Measurements from ENCODE around the gene NTF3.

NTF3 gene

DNA sequence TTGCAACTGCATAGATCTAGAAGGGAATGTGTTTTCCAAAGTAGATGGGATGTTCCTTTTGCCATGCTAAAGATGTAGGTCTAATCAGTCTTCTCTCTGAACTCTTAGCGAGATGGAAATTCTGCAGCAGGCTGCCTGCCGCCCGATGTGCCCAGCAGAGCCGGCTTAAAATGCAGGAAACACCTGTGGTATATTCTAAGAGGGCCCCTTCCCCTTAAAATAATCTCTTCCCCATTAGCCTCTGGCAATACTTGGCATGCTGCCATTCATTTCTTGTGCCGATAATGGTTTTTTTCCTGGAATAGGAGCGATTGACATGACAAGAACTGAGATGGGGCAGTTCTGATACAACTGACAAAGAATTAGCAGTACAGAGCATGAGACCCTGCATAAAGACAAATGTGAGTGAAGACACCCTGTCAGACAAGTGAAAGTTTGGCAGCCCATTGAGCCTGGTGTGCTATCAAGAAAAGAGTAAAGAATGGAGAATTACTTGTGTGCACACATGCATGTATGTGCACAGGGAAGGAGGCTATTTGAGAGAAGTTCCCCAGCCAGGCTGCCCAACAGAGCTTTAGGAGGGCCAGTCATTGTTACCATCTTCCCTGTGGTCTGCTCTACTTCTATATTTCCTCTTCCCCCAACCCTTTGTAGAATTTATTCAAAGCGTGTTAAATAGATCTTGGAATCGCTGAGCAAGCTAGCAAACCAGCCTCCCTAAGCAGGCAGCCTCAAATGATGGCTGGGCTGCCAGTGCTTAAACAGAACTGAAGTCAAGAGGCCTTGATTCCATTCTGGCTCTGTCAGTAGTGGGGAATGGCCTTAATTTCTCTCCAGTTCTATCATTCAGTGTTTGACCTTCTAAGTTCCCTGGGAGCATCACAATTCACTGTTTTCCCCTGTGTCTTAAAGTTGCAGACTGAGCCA, 29.6 kb upstream of the NTF3 start:
- H3K36me3 ChIP-seq (ENCODE audit: control insufficient read depth, insufficient read depth, low read length), result no peaks in the 10 kb centered on the region
- no peak for DNase-seq
- H3K4me1 ChIP-seq (ENCODE audit: control insufficient read depth, insufficient read depth, low read length, poor library complexity, severe bottlenecking), result no peaks in the 10 kb centered on the region
- no peak overlapping the region for H3K27ac ChIP-seq (ENCODE audit: insufficient read depth, low read length, poor library complexity, severe bottlenecking)
- no peaks in the 10 kb centered on the region for H3K9me3 ChIP-seq (ENCODE audit: control insufficient read depth, low read length)
- no peak overlapping the region for H3K4me3 ChIP-seq (ENCODE audit: insufficient read depth, low read depth, low read length, poor library complexity, severe bottlenecking)
- no peaks in the 10 kb centered on the region for H3K27me3 ChIP-seq (replicated peaks; ENCODE audit: control insufficient read depth, insufficient read depth, low read length, poor library complexity, severe bottlenecking)

DNA sequence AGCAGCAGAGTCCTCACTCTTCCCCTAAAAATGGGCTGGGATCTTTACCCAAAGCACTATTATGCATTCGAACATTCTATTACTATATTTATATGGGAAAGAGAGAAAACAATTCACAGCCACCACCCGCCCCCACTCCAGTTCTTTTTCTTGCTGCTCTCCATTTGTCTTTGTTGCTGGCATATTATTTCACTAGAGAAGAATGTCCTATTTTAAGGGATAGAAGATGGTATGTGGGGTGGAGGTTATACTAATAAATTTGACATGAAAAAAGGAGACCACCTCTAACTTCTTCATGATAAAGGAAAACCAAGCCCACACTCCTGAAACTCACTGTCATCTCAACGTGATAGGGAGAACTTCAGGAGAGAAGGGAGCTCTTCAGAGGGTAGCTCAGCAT, 28.5 kb upstream of the NTF3 start:
- no peaks in the 10 kb centered on the region for H3K9me3 ChIP-seq (ENCODE audit: control insufficient read depth, low read length)
- H3K27me3 ChIP-seq (replicated peaks; ENCODE audit: control insufficient read depth, insufficient read depth, low read length, poor library complexity, severe bottlenecking), result no peaks in the 10 kb centered on the region
- no peak overlapping the region for H3K27ac ChIP-seq (ENCODE audit: insufficient read depth, low read length, poor library complexity, severe bottlenecking)
- no peak overlapping the region for H3K4me3 ChIP-seq (ENCODE audit: insufficient read depth, low read depth, low read length, poor library complexity, severe bottlenecking)
- no peaks in the 10 kb centered on the region for H3K36me3 ChIP-seq (ENCODE audit: control insufficient read depth, insufficient read depth, low read length)
- no peak for DNase-seq
- no peaks in the 10 kb centered on the region for H3K4me1 ChIP-seq (ENCODE audit: control insufficient read depth, insufficient read depth, low read length, poor library complexity, severe bottlenecking)

DNA sequence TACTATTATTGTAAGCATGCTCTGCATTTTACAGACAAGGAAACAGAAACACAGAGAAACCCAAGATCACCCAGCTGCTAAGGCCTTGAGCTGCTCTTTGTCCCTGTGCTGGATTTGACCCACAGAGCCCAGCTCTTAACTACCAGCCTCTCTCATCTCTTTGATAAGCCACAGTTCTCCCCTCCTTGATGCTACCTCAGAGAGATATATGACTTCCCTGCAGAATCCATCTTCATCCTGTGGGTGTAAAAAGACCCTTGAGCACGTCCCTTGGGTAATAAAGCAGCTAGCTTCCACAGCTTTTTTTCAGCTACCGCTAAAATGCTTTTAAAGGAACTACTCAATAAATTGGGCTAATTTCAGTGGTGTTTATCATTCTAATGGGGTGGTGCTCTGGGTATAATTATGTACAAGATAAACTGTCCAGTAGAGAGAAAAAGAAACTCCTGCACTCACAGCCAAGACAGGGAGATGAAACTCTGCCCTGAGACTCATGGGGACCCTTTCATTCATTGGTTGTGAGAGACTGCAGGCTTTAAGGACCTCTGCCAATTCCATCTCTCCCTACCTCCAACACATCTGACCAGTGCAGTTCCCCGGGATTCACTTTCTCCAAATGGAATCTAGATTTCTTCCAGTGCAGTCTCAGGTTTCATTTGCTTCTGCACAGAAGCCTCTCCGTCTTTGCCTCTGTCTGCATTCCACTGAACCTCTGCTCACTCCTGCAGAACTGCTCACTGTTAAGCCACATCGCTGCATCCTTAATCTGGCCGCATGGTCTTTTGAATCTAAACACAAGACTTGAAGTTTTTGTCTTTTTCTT, 24.7 kb upstream of the NTF3 start:
- H3K27ac ChIP-seq (ENCODE audit: insufficient read depth, low read length, poor library complexity, severe bottlenecking), result no peak overlapping the region
- DNase-seq, result no peak
- H3K4me1 ChIP-seq (ENCODE audit: control insufficient read depth, insufficient read depth, low read length, poor library complexity, severe bottlenecking), result no peaks in the 10 kb centered on the region
- H3K9me3 ChIP-seq (ENCODE audit: control insufficient read depth, low read length), result no peaks in the 10 kb centered on the region
- H3K27me3 ChIP-seq (replicated peaks; ENCODE audit: control insufficient read depth, insufficient read depth, low read length, poor library complexity, severe bottlenecking), result no peaks in the 10 kb centered on the region
- H3K4me3 ChIP-seq (ENCODE audit: insufficient read depth, low read depth, low read length, poor library complexity, severe bottlenecking), result no peak overlapping the region
- H3K36me3 ChIP-seq (ENCODE audit: control insufficient read depth, insufficient read depth, low read length), result no peaks in the 10 kb centered on the region

DNA sequence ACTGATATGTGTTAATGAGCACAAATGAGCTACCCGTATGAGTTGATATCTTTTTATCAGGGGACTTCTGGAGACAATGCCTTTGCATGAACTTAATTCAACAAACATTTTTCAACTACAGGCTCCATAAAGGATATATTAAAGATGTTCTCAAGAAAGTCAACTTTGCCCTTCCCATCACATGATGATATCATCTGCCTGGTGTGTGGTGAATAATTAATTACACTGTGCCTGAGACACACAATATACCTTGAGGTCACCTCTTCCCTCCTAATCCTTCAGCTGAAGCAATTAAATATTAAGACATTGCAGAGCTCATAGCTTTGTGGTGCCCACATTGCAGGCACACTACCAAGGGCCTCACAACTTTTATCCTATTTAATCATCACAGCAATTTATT, 22.3 kb upstream of the NTF3 start:
- H3K36me3 ChIP-seq (ENCODE audit: control insufficient read depth, insufficient read depth, low read length), result no peaks in the 10 kb centered on the region
- no peaks in the 10 kb centered on the region for H3K27me3 ChIP-seq (replicated peaks; ENCODE audit: control insufficient read depth, insufficient read depth, low read length, poor library complexity, severe bottlenecking)
- H3K4me1 ChIP-seq (ENCODE audit: control insufficient read depth, insufficient read depth, low read length, poor library complexity, severe bottlenecking), result no peaks in the 10 kb centered on the region
- H3K27ac ChIP-seq (ENCODE audit: insufficient read depth, low read length, poor library complexity, severe bottlenecking), result no peak overlapping the region
- no peak for DNase-seq
- no peaks in the 10 kb centered on the region for H3K9me3 ChIP-seq (ENCODE audit: control insufficient read depth, low read length)
- H3K4me3 ChIP-seq (ENCODE audit: insufficient read depth, low read depth, low read length, poor library complexity, severe bottlenecking), result no peak overlapping the region

DNA sequence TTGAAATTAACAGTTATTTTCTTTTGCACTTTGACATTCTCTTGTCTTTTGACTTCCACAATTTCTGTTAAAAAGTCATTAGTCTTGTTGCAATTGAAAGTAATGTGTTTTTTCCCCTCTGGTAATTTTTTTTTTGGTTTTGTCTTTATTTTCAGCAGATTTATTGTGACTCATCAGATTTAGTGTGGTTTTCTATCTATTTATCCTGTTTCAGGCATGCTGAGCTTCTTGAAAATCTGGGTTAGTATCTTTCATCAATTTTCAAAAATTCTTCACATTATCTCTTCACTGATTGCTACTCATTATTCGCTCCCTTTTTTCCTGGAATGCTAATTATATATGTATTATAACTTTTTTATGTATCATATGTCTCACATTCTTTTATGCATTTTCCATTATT, 15.3 kb upstream of the NTF3 start:
- no peaks in the 10 kb centered on the region for H3K36me3 ChIP-seq (ENCODE audit: control insufficient read depth, insufficient read depth, low read length)
- H3K4me1 ChIP-seq (ENCODE audit: control insufficient read depth, insufficient read depth, low read length, poor library complexity, severe bottlenecking), result no peaks in the 10 kb centered on the region
- H3K27ac ChIP-seq (ENCODE audit: insufficient read depth, low read length, poor library complexity, severe bottlenecking), result no peak overlapping the region
- no peak overlapping the region for H3K4me3 ChIP-seq (ENCODE audit: insufficient read depth, low read depth, low read length, poor library complexity, severe bottlenecking)
- H3K9me3 ChIP-seq (ENCODE audit: control insufficient read depth, low read length), result no peaks in the 10 kb centered on the region
- H3K27me3 ChIP-seq (replicated peaks; ENCODE audit: control insufficient read depth, insufficient read depth, low read length, poor library complexity, severe bottlenecking), result no peaks in the 10 kb centered on the region
- DNase-seq, result no peak

DNA sequence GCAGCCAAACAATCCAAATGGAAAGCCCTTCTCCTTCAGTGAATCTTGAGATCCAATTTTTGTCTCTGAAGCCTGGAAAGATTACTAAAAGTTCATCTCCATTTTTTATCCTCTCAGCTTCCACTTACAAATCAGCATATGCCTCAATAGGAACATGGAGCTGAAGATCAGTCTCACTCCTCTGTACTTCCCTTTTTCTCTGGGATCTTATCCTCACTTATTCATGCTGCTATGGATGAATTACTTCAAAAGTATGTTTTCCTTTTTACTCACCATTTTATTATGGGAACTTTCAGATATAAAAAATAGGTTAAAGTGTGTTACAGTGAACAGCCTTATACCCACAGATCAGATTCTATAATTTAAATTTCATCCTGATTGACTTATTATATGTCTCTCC, 14.4 kb upstream of the NTF3 start:
- Histone ChIP-seq H3K4me1 (ENCODE audit: control insufficient read depth, insufficient read depth, low read length, poor library complexity, severe bottlenecking) (no peaks in the 10 kb centered on the region), H3K4me3 (ENCODE audit: insufficient read depth, low read depth, low read length, poor library complexity, severe bottlenecking) (no peak overlapping the region), H3K27ac (ENCODE audit: insufficient read depth, low read length, poor library complexity, severe bottlenecking) (no peak overlapping the region), H3K27me3 (replicated peaks; ENCODE audit: control insufficient read depth, insufficient read depth, low read length, poor library complexity, severe bottlenecking) (no peaks in the 10 kb centered on the region), H3K9me3 (ENCODE audit: control insufficient read depth, low read length) (no peaks in the 10 kb centered on the region), H3K36me3 (ENCODE audit: control insufficient read depth, insufficient read depth, low read length) (no peaks in the 10 kb centered on the region)
- DNase-seq, result no peak

DNA sequence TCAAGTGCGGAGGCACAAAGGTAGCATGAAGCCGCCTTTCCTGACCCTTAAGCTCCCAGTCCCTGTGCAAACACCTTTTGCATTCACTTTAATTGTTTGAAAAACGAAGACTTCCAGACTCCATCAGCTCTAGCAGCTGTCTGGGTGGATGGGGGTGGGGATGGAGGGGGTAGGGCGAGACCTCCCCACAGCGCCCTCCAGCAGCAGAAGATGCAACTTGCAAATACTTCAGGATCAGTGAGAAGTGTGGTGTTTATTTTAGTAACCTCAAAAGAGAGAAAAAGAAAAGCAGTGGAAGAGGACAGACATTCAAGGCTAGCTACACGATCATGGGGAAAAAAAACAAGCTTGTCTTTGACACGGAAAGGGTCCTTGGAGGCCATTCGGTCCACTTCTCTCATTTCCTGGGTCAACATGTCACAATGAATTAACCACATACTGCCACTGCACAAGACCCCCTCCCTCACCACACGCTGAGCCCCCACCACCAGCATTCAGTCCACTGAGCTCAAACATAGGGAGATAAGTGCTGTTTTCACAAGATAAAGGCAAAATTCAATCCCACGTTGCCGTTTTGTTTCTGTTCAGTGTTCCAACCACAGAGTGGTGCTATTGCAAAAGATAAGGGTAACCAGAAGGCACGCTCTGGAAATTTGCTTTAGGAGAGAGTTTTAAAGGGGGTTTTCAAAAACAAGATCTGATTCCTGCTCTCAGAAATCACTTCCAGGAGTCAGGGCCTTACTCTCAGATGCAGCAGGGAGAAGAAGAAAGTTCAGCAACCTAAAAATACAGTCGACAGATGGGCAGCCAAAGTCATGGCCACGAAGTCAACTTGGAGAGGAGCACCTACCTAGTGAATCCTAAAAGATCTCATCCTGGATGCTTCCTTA, 3.3 kb upstream of the NTF3 start:
- H3K4me3 ChIP-seq (ENCODE audit: insufficient read depth, low read depth, low read length, poor library complexity, severe bottlenecking), result no peak overlapping the region
- no peaks in the 10 kb centered on the region for H3K36me3 ChIP-seq (ENCODE audit: control insufficient read depth, insufficient read depth, low read length)
- H3K9me3 ChIP-seq (ENCODE audit: control insufficient read depth, low read length), result no peaks in the 10 kb centered on the region
- peaks cover 4% of the 10 kb centered on the region for H3K4me1 ChIP-seq (ENCODE audit: control insufficient read depth, insufficient read depth, low read length, poor library complexity, severe bottlenecking)
- peaks cover 14% of the 10 kb centered on the region for H3K27me3 ChIP-seq (replicated peaks; ENCODE audit: control insufficient read depth, insufficient read depth, low read length, poor library complexity, severe bottlenecking)
- no peak overlapping the region for H3K27ac ChIP-seq (ENCODE audit: insufficient read depth, low read length, poor library complexity, severe bottlenecking)
- DNase-seq, result no peak

DNA sequence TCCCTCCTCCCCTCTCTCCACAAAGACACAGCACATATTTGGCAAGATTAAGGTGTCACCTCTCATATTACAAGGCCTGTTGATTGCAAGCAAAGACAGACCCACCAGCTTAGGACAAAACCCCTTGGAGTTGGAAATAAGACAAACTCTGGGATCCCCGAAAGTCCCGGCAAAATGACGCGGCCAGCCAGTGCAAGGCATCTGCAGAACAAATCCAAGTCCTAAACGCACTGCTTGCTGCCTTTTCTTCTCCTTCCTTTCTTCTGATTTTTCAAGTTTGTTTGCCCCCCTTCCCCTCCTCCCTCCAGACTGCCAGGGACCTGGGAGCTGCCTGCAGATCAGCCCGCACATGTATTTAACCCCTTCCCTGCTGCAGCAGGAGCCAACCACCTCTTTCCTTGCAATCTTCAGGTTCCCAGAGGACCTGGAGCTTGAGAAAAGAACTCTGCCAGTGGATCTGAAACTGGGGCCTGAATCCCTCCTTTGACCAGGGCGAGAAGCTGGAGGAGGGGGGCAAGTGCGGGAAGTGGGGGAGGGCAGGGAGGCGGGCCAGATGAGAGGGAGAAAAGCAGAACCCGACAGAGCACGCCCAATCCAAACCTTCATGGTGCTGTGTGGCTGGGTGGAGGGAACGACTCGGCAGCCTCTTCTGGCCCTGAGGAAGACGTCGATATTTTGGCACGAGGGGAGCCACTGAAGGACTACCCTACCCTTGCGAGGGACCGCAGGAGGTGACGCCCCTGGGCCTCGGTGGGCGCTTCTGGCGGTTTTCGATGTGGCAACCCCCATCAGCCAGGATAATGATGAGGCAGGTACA, 2.0 kb upstream of the NTF3 start:
- DNase-seq, result no peak
- no peak overlapping the region for H3K27ac ChIP-seq (ENCODE audit: insufficient read depth, low read length, poor library complexity, severe bottlenecking)
- no peak overlapping the region for H3K4me3 ChIP-seq (ENCODE audit: insufficient read depth, low read depth, low read length, poor library complexity, severe bottlenecking)
- H3K9me3 ChIP-seq (ENCODE audit: control insufficient read depth, low read length), result no peaks in the 10 kb centered on the region
- H3K36me3 ChIP-seq (ENCODE audit: control insufficient read depth, insufficient read depth, low read length), result no peaks in the 10 kb centered on the region
- peaks cover 14% of the 10 kb centered on the region for H3K27me3 ChIP-seq (replicated peaks; ENCODE audit: control insufficient read depth, insufficient read depth, low read length, poor library complexity, severe bottlenecking)
- peaks cover 4% of the 10 kb centered on the region for H3K4me1 ChIP-seq (ENCODE audit: control insufficient read depth, insufficient read depth, low read length, poor library complexity, severe bottlenecking)
